T-helper 1 cell treated with Interleukin-12 subunit alpha and Interleukin-12 subunit beta and Interleukin-4 antibody, amounts not matched to agents 30 μg/mL and 1 μg/mL, for 36 hours (primary cell): ENCODE results near the gene TXNDC17.

ENCODE experiments used
- H3K27ac Mint-ChIP-seq: one replicate; pipeline ENCODE4 v1.8.0; 2021; ENCODE audit warnings: mild to moderate bottlenecking, mixed read lengths
- H3K27me3 Mint-ChIP-seq: one replicate; pipeline ENCODE4 v1.8.0; 2021; ENCODE audit warnings: low read depth, mixed read lengths
- H3K36me3 Mint-ChIP-seq: one replicate; pipeline ENCODE4 v1.8.0; 2021; ENCODE audit warnings: low read depth, mixed read lengths
- H3K4me1 Mint-ChIP-seq: one replicate; pipeline ENCODE4 v1.8.0; 2021; ENCODE audit warnings: low read depth, mixed read lengths
- H3K4me3 Mint-ChIP-seq: one replicate; pipeline ENCODE4 v1.8.0; 2021; ENCODE audit warnings: mild to moderate bottlenecking, moderate library complexity, mixed read lengths
- H3K9me3 Mint-ChIP-seq: one replicate; pipeline ENCODE4 v1.8.0; 2021; ENCODE audit warnings: mixed read lengths

Gene TXNDC17

DNA sequence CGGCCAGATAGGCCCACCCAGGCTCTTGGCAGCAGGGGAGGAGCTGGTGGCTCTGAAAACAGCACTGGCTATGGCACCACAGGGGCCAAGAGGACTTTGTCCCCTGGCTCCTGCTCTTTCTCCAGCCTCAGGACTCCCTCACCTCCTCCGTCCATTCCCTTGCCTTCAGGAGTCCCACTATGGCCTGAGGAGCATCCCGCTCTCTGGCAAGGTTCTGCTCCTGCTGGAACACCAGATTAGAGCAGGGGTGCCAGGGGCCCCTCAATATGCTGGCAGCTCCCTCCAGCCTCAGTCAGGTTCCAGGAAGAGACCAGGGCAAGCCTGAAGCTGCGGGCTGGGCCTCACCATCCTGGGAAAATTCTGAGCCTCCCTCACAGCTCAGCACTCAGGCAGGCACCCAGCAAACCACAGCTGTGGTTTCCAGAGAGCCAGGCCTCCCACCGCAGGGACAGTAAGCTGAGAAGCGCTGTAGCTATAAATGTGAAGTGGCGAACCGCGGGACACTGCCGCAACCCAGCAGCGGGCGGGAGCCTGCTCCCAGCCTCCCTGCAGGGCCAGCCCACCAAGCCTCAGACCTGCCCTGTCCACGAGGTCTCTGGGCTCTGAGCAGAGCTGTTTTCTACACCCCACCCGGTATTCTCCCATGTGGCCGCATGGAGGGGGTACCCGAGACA lies 36.4 kb downstream of the TXNDC17 start:
- H3K27ac Mint-ChIP-seq: no peak overlapping the region
- no peaks in the 10 kb centered on the region for H3K36me3 Mint-ChIP-seq
- peaks cover 47% of the 10 kb centered on the region for H3K27me3 Mint-ChIP-seq
- H3K4me3 Mint-ChIP-seq: no peak overlapping the region
- peaks cover 6% of the 10 kb centered on the region for H3K4me1 Mint-ChIP-seq
- no peaks in the 10 kb centered on the region for H3K9me3 Mint-ChIP-seq

- no peaks in the 10 kb centered on the region for H3K9me3 Mint-ChIP-seq
- no peaks in the 10 kb centered on the region for H3K36me3 Mint-ChIP-seq
- no peak overlapping the region for H3K4me3 Mint-ChIP-seq
- H3K4me1 Mint-ChIP-seq: peaks cover 6% of the 10 kb centered on the region
- H3K27ac Mint-ChIP-seq: no peak overlapping the region
- peaks cover 47% of the 10 kb centered on the region for H3K27me3 Mint-ChIP-seq
Measured at GRCh38 chr17:6677946-6678345, 37.1 kb downstream of the TXNDC17 start.

DNA sequence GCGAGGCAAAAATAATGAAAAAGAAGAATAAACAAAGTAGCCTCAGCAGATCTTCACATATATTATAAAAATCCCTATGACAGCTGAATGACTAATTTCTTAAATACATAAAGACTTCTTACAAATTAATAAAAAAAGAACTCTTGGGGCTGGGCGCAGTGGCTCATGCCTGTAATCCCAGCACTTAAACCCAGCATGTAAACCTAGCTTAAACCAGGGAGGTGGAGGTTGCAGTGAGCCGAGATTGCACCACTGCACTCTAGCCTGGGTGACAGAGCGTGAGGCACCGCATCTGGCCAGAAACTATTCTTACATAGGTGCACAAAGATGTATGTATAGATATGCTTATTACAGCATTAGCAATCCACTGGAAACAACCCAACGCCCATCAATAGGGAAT lies 38.4 kb downstream of the TXNDC17 start:
- peaks cover 6% of the 10 kb centered on the region for H3K4me1 Mint-ChIP-seq
- H3K4me3 Mint-ChIP-seq: no peak overlapping the region
- H3K27ac Mint-ChIP-seq: no peak overlapping the region
- H3K27me3 Mint-ChIP-seq: peaks cover 47% of the 10 kb centered on the region
- H3K36me3 Mint-ChIP-seq: no peaks in the 10 kb centered on the region
- H3K9me3 Mint-ChIP-seq: no peaks in the 10 kb centered on the region

DNA sequence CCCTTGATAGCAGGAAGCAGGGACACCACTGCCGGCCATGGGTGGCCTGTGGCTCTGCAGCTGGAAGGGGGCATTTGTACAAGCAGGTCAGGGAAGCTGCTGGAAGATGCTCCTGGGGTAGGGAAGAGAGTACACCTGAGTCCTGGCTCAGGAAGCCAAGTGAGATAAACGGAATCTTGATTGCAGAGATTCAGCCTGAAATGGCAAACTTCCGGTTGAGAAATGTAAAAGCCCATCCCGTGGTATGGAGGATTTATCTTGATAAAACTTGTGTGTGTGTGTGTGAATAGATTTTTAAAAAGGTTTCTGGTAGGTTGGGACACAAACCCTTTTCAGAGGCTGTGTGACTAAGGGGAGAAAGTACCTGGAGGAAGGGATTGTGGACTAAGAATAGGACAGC lies 40.3 kb downstream of the TXNDC17 start:
- peaks cover 43% of the 10 kb centered on the region for H3K27me3 Mint-ChIP-seq
- H3K36me3 Mint-ChIP-seq: no peaks in the 10 kb centered on the region
- H3K4me1 Mint-ChIP-seq: peaks cover 6% of the 10 kb centered on the region
- no peak overlapping the region for H3K4me3 Mint-ChIP-seq
- no peak overlapping the region for H3K27ac Mint-ChIP-seq
- H3K9me3 Mint-ChIP-seq: no peaks in the 10 kb centered on the region

GRCh38 chr17:6681671-6682070 lies 40.8 kb downstream of the TXNDC17 start:
- H3K27ac Mint-ChIP-seq: no peak overlapping the region
- peaks cover 6% of the 10 kb centered on the region for H3K4me1 Mint-ChIP-seq
- no peak overlapping the region for H3K4me3 Mint-ChIP-seq
- no peaks in the 10 kb centered on the region for H3K36me3 Mint-ChIP-seq
- no peaks in the 10 kb centered on the region for H3K9me3 Mint-ChIP-seq
- peaks cover 42% of the 10 kb centered on the region for H3K27me3 Mint-ChIP-seq

DNA sequence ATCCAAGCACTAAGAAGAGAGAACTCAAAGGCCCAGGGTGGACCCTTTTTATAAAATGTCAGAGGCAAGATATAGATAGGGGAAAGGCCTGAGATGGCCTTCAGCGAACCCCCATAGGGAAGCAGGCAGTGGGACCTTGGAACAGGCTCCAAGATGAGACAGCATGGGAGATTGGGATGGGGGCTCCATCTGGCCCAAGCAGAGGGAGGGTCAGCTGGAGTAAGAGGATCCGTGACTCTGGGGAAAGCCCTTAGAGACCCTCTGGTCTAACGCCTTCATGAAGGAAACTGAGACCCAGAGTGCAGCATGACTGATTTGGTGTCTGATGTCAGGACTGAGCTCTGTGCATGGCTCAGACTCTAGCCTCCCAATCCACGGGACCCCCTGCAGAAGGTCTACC lies 41.5 kb downstream of the TXNDC17 start:
- H3K27me3 Mint-ChIP-seq: peaks cover 39% of the 10 kb centered on the region
- peaks cover 3% of the 10 kb centered on the region for H3K4me1 Mint-ChIP-seq
- no peaks in the 10 kb centered on the region for H3K36me3 Mint-ChIP-seq
- H3K4me3 Mint-ChIP-seq: no peak overlapping the region
- no peak overlapping the region for H3K27ac Mint-ChIP-seq
- H3K9me3 Mint-ChIP-seq: no peaks in the 10 kb centered on the region

GRCh38 chr17:6683081-6683684 lies 42.3 kb downstream of the TXNDC17 start:
- Mint-ChIP-seq H3K27me3 (peaks cover 37% of the 10 kb centered on the region), H3K4me3 (no peak overlapping the region), H3K36me3 (no peaks in the 10 kb centered on the region), H3K4me1 (no peaks in the 10 kb centered on the region), H3K9me3 (no peaks in the 10 kb centered on the region), H3K27ac (no peak overlapping the region)

DNA sequence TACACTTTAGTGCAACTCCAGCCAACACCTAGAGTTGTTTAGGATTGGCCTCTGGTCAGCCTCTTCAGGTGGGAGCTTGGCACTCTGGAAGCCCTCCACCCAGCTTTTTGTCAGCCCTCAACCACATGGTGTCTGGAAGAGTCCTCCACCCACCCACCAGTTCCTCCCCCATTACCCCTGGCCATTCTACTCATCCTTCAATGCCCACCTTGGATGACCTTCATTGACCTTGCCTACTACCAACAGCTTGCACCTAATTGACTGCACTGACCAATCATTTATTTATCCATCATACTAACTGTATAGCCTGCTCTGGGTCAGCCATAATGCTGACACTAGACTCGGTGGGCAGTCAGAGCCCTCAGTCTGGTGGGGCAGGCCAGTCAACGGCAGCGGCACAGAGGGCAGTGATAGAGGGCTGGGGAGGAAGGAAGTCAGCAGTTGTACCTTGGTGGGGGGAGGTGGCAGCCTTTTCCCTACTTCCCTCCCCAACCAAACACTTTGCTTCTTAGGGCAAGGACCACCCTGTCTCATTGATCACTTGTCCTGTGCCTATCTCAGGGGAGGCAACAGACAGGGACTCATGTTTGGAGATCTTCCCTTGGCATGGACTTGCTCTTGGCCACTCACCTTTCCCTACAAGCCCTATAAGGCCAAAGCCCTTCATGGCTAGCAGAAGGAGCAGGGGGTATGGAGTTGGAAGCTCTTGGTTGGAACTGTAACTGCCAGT lies 43.0 kb downstream of the TXNDC17 start:
- Mint-ChIP-seq H3K27me3 (peaks cover 29% of the 10 kb centered on the region), H3K27ac (no peak overlapping the region), H3K9me3 (no peaks in the 10 kb centered on the region), H3K4me3 (no peak overlapping the region), H3K4me1 (no peaks in the 10 kb centered on the region), H3K36me3 (no peaks in the 10 kb centered on the region)

DNA sequence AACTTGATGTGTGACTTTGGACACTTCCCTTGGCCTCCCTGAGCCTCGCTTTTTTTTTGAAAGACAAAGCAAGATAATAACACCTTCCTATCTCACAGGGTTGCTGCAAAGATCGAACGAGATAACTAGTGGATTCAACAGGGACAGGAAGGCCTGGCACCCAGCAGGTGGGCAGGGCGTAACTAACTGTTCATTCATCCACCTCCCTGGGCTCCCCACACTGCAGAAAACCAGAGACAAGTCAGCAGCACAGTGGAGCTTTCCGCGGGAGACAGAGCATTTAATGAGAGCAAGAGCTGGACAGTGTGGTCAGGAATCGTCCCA lies 43.6 kb downstream of the TXNDC17 start:
- Mint-ChIP-seq H3K4me3 (no peak overlapping the region), H3K27ac (no peak overlapping the region), H3K9me3 (no peaks in the 10 kb centered on the region), H3K4me1 (no peaks in the 10 kb centered on the region), H3K27me3 (peaks cover 28% of the 10 kb centered on the region), H3K36me3 (no peaks in the 10 kb centered on the region)

GRCh38 chr17:6684881-6685767 lies 44.3 kb downstream of the TXNDC17 start:
- H3K36me3 Mint-ChIP-seq: no peaks in the 10 kb centered on the region
- no peak overlapping the region for H3K4me3 Mint-ChIP-seq
- H3K9me3 Mint-ChIP-seq: no peaks in the 10 kb centered on the region
- no peaks in the 10 kb centered on the region for H3K4me1 Mint-ChIP-seq
- H3K27ac Mint-ChIP-seq: no peak overlapping the region
- peaks cover 27% of the 10 kb centered on the region for H3K27me3 Mint-ChIP-seq

GRCh38 chr17:6686026-6686425 lies 45.2 kb downstream of the TXNDC17 start:
- Mint-ChIP-seq H3K27ac (no peak overlapping the region), H3K36me3 (no peaks in the 10 kb centered on the region), H3K4me3 (no peak overlapping the region), H3K4me1 (no peaks in the 10 kb centered on the region), H3K27me3 (peaks cover 23% of the 10 kb centered on the region), H3K9me3 (no peaks in the 10 kb centered on the region)

DNA sequence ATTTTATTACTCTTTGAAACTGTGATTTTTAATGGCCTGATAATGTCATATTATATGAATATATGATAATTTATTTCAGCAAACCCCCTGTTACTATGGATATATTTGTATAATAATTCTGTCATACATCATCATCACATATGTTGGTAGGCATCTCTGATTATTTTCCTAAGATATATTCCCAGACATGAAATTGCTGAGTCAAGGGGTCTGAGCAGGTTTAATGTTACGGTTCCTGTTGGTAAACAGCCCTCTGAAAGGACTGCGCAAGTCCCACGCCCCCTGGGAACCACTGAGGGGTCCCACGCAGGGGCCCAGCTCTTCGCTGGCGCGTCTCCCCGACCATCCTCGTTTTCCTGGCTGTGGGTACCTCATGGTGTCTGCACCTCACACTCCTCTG lies 48.1 kb downstream of the TXNDC17 start:
- Mint-ChIP-seq H3K27me3 (peaks cover 21% of the 10 kb centered on the region), H3K4me1 (no peaks in the 10 kb centered on the region), H3K9me3 (no peaks in the 10 kb centered on the region), H3K27ac (no peak overlapping the region), H3K36me3 (no peaks in the 10 kb centered on the region), H3K4me3 (no peak overlapping the region)

DNA sequence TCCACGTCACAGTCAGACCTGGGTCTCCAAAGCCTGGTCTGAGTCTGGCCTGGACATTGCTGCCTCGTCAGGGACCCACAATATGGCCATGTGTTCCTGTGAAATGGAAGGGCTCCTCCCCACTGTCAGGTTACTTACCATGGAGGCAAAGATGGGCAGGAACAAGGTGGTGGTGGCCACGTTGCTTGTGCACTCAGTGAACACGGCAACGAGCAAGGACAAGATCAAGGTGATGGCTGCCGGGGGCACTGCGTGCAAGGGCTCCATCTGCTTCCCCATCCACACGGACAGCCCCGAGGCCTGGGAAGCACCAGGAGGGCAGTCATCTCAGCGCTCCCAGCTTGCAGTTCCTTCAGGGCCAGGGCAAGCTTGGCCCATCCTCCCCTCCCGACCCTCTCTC lies 49.8 kb downstream of the TXNDC17 start:
- no peaks in the 10 kb centered on the region for H3K9me3 Mint-ChIP-seq
- H3K36me3 Mint-ChIP-seq: no peaks in the 10 kb centered on the region
- H3K27ac Mint-ChIP-seq: no peak overlapping the region
- no peak overlapping the region for H3K4me3 Mint-ChIP-seq
- H3K27me3 Mint-ChIP-seq: peaks cover 21% of the 10 kb centered on the region
- no peaks in the 10 kb centered on the region for H3K4me1 Mint-ChIP-seq

DNA sequence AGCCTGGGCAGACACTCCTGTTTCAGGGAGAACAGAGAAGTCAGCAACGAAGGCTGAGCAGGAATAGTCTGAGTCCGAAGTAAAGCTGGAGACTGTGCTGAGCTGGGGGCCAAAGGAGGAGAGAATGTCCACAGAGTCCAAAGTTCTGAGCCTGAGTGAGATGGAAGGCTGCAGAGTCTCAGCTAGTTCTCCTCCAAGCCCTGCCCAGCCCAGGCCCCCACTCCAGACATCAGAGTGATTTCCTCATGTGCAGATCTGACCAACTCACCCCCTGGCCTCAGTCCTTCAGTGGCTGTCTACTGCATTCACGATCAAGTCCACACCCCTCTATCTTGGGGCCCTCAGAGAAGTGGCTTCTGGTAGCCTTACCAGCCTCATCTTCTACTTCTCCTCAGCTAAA lies 50.7 kb downstream of the TXNDC17 start:
- Mint-ChIP-seq H3K27ac (no peak overlapping the region), H3K9me3 (no peaks in the 10 kb centered on the region), H3K4me1 (no peaks in the 10 kb centered on the region), H3K27me3 (peaks cover 18% of the 10 kb centered on the region), H3K4me3 (no peak overlapping the region), H3K36me3 (no peaks in the 10 kb centered on the region)
